Measurements from ENCODE around the gene MAU2.

- no peak for TF ChIP-seq CTCF (IDR thresholded peaks at IDR 0.05)
- no peak for TF ChIP-seq POLR2AphosphoS5 (IDR thresholded peaks at IDR 0.05)
These were observed 22.9 kb upstream of the MAU2 start for GRCh38 chr19:19297759-19298158.
